Common myeloid progenitor, CD34-positive (primary cell): ENCODE results near the gene SLC16A8. TPM values are rescaled to one million over a fixed set of nuclear protein-coding genes. Genes with fewer than 3 reads are reported as not detected.

Source experiments
- CTCF ChIA-PET: fragments of 350-600 bp; sonication (Branson Sonifier 250); formaldehyde crosslinking; loops from one replicate; lab custom pipeline; 2021; ENCODE audit warnings: antibody characterized with exemption; lab: Charles Lee
- POLR2A ChIA-PET: fragments of 350-600 bp; sonication (Branson Sonifier 250); formaldehyde crosslinking; loops from one replicate; lab custom pipeline; 2021; ENCODE audit warnings: antibody characterized with exemption; lab: Charles Lee
- DNase-seq, 3 donors: peaks; one replicate each; pipeline versions ENCODE4 v3.0.0 to v3.0.0-alpha.2; 2013
- H3K27ac ChIP-seq, 2 experiments: 1 replicate in 1 of 2; 2 replicates in 1 of 2; pipeline ENCODE4 v1.7.0; 2013; ENCODE audit warnings: inconsistent platforms in 2 of 2, low read length in 2 of 2, mild to moderate bottlenecking in 2 of 2, low read depth in 1 of 2, moderate library complexity in 1 of 2; ENCODE audit not compliant: severe bottlenecking in 2 of 2, insufficient read depth in 1 of 2, poor library complexity in 1 of 2
- H3K27me3 ChIP-seq, 5 experiments: replicated peaks in 2 of 5; 1 replicate in 3 of 5; 2 replicates in 2 of 5; pipeline versions ENCODE4 v1.6.1 to v1.7.0; 2013; ENCODE audit warnings: low read length in 4 of 5, mild to moderate bottlenecking in 2 of 5, moderate library complexity in 2 of 5, inconsistent platforms in 1 of 5; ENCODE audit not compliant: insufficient read depth in 5 of 5, control insufficient read depth in 4 of 5
- H3K36me3 ChIP-seq, 4 experiments: 1 replicate in 2 of 4; 2 replicates in 2 of 4; pipeline versions ENCODE4 v1.6.1 to v1.7.0; 2013; ENCODE audit warnings: low read length in 3 of 4, control low read depth in 1 of 4, mild to moderate bottlenecking in 1 of 4; ENCODE audit not compliant: control insufficient read depth in 4 of 4, insufficient read depth in 4 of 4
- H3K4me1 ChIP-seq, 4 experiments: 1 replicate in 3 of 4; 2 replicates in 1 of 4; pipeline versions ENCODE4 v1.6.1 to v1.7.1; 2013; ENCODE audit warnings: low read length in 3 of 4, mild to moderate bottlenecking in 3 of 4, control low read depth in 1 of 4, inconsistent platforms in 1 of 4, moderate library complexity in 1 of 4; ENCODE audit not compliant: control insufficient read depth in 4 of 4, insufficient read depth in 4 of 4; ENCODE audit errors: control extremely low read depth in 1 of 4
- H3K4me3 ChIP-seq, 7 experiments: 1 replicate in 4 of 7; 2 replicates in 3 of 7; pipeline versions ENCODE4 v1.5.1 to v1.7.0; 2013; ENCODE audit warnings: mild to moderate bottlenecking in 7 of 7, low read length in 6 of 7, moderate library complexity in 6 of 7, inconsistent platforms in 2 of 7, low read depth in 2 of 7, control low read depth in 1 of 7; ENCODE audit not compliant: insufficient read depth in 4 of 7, control insufficient read depth in 1 of 7; ENCODE audit errors: extremely low read depth in 1 of 7
- H3K9me3 ChIP-seq, 5 experiments: 1 replicate in 4 of 5; 2 replicates in 1 of 5; pipeline versions ENCODE4 v1.6.1 to v1.7.1; 2013; ENCODE audit warnings: low read length in 4 of 5, mild to moderate bottlenecking in 2 of 5, inconsistent platforms in 1 of 5, low read depth in 1 of 5, moderate library complexity in 1 of 5; ENCODE audit not compliant: control insufficient read depth in 4 of 5, insufficient read depth in 2 of 5; ENCODE audit errors: control extremely low read depth in 1 of 5
- WGBS: methylation state at CpG from one replicate; pipeline ENCODE4 v1.1.5; 2013; ENCODE audit not compliant: insufficient coverage; 5-methylcytosine and 5-hydroxymethylcytosine counted together
- polyA plus RNA-seq: library from polyadenylated mRNA; unstranded; fragments of 120-200 nt; gene quantifications from one replicate; pipeline ENCODE4 v1.2.1, GENCODE V29; 2013

The SLC16A8 gene, protein sequence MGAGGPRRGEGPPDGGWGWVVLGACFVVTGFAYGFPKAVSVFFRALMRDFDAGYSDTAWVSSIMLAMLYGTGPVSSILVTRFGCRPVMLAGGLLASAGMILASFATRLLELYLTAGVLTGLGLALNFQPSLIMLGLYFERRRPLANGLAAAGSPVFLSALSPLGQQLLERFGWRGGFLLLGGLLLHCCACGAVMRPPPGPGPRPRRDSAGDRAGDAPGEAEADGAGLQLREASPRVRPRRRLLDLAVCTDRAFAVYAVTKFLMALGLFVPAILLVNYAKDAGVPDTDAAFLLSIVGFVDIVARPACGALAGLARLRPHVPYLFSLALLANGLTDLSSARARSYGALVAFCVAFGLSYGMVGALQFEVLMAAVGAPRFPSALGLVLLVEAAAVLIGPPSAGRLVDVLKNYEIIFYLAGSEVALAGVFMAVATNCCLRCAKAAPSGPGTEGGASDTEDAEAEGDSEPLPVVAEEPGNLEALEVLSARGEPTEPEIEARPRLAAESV
- 0.63 TPM for polyA plus RNA-seq

DNA sequence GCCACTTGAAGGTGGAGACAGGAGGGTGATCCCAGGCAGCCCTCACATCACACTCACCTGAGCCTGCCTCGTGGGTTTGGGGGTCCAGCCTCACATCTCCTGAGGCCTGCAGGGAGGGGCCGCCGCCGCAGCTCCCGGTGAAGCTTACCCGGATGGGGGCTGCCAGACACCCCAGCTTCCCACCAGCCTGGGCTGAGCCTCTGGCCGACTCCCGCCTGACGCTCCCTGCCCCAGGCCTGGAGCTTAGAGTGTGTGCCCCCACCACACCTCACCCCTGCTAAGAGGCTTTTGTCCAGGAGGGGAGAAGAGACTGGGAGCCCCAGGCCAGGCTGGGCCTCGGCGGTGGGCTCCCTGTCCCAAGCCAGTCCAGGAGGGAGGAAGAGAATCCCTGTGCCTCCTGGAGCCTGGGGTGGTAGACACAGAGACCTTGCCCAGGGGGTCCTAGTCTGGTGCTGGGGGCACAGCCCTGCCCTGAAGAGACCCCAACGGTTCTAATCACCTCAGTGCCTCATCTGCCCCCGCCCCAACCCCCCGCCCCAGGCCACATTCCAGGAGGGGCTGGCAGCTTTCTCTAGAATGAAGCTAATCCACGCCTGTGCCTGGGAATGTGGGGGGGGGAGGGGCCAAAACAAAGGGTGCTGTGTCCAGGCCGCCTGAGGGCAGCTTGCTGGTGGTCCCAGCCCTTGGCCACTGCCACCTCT is at the start of gene SLC16A8:
Gene SLC16A8, minus strand, starts transcription at position 254 of the 701 bp plus-strand sequence. CDS start 1,311 bp downstream, outside the sequence.
- Histone ChIP-seq H3K36me3 (no peaks in the 10 kb centered on the region), H3K27ac (no peak within 1 kb of the TSS), H3K27me3 (peaks cover 0 to 56% (median 21%) of the 10 kb centered on the region in 5 experiments), H3K4me1 (peaks cover 0 to 27% (median 23%) of the 10 kb centered on the region in 4 experiments), H3K9me3 (no peaks in the 10 kb centered on the region), H3K4me3 (no peak within 1 kb of the TSS)
- no peak for DNase-seq
- ChIA-PET POLR2A (no interaction called here), CTCF (interaction anchor here (1.5 kb wide), 1 partner anchor 18 kb away, joined by 4 read pairs; no protein-coding TSS in a partner anchor)
- 96% methylated on average over 5 of the region's 16 CpGs for WGBS

DNA sequence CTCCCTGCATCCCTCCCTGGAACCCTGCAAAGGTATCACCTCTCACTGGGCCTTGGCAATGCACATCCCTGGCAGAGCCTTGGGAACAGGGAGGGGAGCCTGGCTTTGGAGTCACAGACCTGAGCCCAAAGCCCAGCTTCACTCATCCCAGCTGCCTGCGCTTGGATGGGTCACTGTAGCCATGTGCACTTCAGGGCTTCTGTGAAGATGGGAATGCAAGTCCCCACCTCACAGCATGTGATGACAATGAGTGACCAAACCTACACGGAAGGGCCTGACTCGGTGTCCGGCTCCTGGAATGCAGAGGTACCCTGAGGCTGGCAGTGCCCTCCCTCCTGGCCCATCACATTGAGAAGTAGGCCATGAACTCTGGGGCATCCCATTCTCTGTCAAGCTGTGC is 49.3 kb upstream of the SLC16A8 start:
- DNase-seq: no peak
- Histone ChIP-seq H3K9me3 (no peaks in the 10 kb centered on the region), H3K27ac (no peak overlapping the region), H3K4me3 (no peak overlapping the region), H3K4me1 (no peaks in the 10 kb centered on the region), H3K36me3 (peaks cover 6 to 64% (median 24%) of the 10 kb centered on the region in 4 experiments), H3K27me3 (no peaks in the 10 kb centered on the region)
- CTCF ChIA-PET: interaction anchor here (1.0 to 1.3 kb wide), 3 partner anchors 9 to 19 kb away, joined by 3 to 6 read pairs (median 4); no protein-coding TSS in a partner anchor
- 100% methylated on average over 4 of the region's 4 CpGs for WGBS
- POLR2A ChIA-PET: no interaction called here

DNA sequence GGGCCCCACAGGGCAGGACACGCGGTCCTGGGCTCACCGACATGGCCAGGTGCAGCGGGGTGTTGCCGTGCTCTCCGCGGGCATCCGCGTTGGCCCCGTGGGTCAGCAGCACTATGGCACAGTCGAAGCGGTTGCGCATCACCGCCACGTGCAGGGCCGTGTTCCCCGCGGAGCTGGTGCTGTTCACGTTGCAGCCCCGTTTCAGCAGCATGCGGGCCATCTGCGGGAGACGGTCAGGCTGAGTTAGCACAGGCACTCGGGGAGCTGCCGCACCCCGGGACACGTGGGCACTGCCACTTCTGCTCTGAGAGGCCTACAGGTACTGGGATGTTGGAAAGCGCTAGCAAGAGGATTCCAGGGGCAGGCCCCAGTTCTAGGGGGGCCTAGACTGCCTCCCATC is 48.8 kb upstream of the SLC16A8 start:
- POLR2A ChIA-PET: no interaction called here
- no peaks in the 10 kb centered on the region for H3K9me3 ChIP-seq
- DNase-seq: no peak
- H3K4me1 ChIP-seq: no peaks in the 10 kb centered on the region
- CTCF ChIA-PET: interaction anchor here (1.2 to 1.3 kb wide), 2 partner anchors 9 to 18 kb away, joined by 4 to 6 read pairs; no protein-coding TSS in a partner anchor
- no peak overlapping the region for H3K4me3 ChIP-seq
- no peaks in the 10 kb centered on the region for H3K27me3 ChIP-seq
- 96% methylated on average over 26 of the region's 28 CpGs for WGBS
- peaks cover 8 to 64% (median 26%) of the 10 kb centered on the region in 4 experiments for H3K36me3 ChIP-seq
- H3K27ac ChIP-seq: no peak overlapping the region

DNA sequence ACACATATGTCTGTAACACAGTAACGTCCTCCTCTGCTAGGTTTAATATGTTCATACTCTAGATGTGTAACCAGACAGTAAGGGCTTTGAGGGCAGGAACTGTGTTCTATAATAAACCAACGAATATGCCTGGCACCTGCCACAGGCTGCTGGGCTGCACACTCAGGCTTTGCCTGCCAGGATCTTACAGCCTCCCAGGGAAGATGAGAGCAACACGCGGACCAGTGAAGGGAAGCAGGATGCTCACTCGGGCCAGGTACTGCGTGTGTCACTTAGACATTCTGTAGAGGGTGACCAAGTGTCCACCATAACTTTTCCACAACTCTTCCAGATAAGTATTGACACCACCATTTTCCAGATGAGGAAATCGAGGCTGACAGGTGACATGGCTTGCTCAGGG is 48.2 kb upstream of the SLC16A8 start:
- WGBS: 96% methylated on average over 6 of the region's 7 CpGs
- POLR2A ChIA-PET: no interaction called here
- Histone ChIP-seq H3K27ac (no peak overlapping the region), H3K36me3 (peaks cover 10 to 66% (median 27%) of the 10 kb centered on the region in 4 experiments), H3K9me3 (no peaks in the 10 kb centered on the region), H3K4me3 (no peak overlapping the region), H3K27me3 (no peaks in the 10 kb centered on the region), H3K4me1 (no peaks in the 10 kb centered on the region)
- no peak for DNase-seq
- CTCF ChIA-PET: interaction anchor here (1.2 kb wide), 1 partner anchor 8 kb away, joined by 4 read pairs; no protein-coding TSS in a partner anchor

DNA sequence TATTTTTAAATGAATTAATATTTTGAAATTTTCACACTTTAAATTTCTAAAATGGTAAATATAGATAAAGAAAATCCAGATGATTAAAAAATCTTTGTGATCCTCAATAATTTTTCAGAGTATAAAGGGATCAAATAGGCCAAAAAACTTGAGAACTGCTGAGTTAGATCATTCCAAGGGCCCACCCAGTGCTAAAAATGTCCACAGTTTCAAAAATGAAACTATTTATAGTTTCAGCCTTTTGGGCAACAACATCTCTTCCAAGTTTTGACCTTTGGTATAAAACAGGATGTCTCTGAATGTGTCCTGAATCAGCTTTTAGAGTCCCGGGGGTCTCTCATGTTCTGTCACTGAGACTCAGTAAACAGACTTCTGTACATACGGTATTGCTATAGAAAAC is 47.4 kb upstream of the SLC16A8 start:
- no peaks in the 10 kb centered on the region for H3K4me1 ChIP-seq
- H3K36me3 ChIP-seq: peaks cover 10 to 69% (median 28%) of the 10 kb centered on the region in 4 experiments
- 100% methylated on average over 2 of the region's 2 CpGs for WGBS

DNA sequence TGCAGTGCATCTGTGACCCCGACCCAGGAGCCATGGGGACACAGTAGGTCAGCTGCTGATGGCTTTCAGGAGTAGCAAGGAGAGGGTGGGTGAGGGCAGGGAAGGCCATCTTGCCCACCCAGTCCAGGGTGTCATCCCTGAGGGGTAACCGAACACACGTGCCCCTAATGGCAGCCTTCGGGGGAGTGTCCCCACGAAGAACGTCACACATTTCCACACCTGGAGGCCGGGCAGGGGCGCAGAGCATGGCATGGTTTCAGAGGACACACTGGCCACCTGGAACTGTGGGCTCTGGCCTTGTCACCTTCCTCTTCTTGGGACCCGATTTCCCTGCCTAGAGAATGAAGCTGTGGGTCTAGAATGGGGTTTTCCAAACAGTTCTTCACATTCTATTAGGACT is 45.9 kb upstream of the SLC16A8 start:
- H3K9me3 ChIP-seq: no peaks in the 10 kb centered on the region
- DNase-seq: no peak
- 97% methylated on average over 8 of the region's 9 CpGs for WGBS
- CTCF ChIA-PET: interaction anchor here (1.9 kb wide), 1 partner anchor 15 kb away, joined by 5 read pairs; no protein-coding TSS in a partner anchor
- H3K36me3 ChIP-seq: peaks cover 8 to 70% (median 24%) of the 10 kb centered on the region in 4 experiments
- no peak overlapping the region for H3K27ac ChIP-seq
- H3K27me3 ChIP-seq: no peaks in the 10 kb centered on the region
- H3K4me1 ChIP-seq: no peaks in the 10 kb centered on the region
- POLR2A ChIA-PET: no interaction called here
- H3K4me3 ChIP-seq: no peak overlapping the region

More for the DNA sequence above, 47.4 kb upstream of the SLC16A8 start:
- Histone ChIP-seq H3K27me3 (no peaks in the 10 kb centered on the region), H3K4me3 (no peak overlapping the region), H3K9me3 (no peaks in the 10 kb centered on the region), H3K27ac (no peak overlapping the region)
- no peak for DNase-seq
- POLR2A ChIA-PET: no interaction called here
- CTCF ChIA-PET: no interaction called here
